ENCODE results near the gene HOXC11.

GRCh38 chr12:53995378-53996239 lies 22.7 kb downstream of the HOXC11 start:
- TF ChIP-seq SUZ12 (IDR thresholded peaks at IDR 0.05; ENCODE audit: extremely low read depth, insufficient read depth, insufficient read length) (no peak), ZNF274 (IDR thresholded peaks at IDR 0.05; ENCODE audit: low read depth, low read length) (no peak), YY1 (IDR thresholded peaks at IDR 0.05; ENCODE audit: insufficient read depth, insufficient read length) (no peak)
